NCI-H1694 treated with DMSO at 0.1 percent for 48 hours (cell line): ENCODE measurements around the gene PMAIP1.
"Not testable (repeated sequence)": the region's sequence is repeated elsewhere in the genome, so short reads cannot be mapped to it uniquely, and the experiment has no call there.

ENCODE experiments used
- DNase-seq: peaks from one replicate; lab custom pipeline; 2025; lab: John Stamatoyannopoulos, UW

Gene PMAIP1

DNA sequence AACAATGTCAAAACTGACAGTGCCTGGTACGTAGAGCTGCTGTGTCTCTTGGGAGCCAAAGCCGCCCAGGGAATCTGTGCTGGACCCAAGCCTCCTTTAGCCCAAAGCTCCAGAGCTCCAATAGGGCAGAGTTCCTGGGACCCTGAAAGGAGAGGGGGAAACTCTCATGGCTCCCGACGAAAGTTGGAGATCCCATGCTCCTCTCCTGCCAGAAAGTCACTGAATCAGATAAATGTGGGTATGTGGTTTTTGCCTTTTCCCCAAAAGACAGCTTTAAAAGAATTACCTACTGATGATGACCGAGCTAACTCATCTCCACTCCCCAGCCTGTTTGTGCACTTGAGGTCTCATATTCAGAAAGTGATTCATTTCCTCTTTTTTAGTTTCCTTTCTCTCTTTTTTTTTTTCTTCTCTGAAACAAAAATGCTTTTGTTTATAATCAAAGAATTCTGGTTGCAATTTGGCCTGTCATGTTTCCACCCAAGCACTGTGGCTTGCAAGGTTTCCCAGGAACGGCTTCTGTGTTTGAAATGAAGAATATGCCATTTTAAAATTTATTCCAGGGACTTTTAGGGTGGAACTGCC lies 14.1 kb upstream of the PMAIP1 start:
- no peak for DNase-seq

- DNase-seq: not testable (repeated sequence)
Measured at GRCh38 chr18:59886399-59886798, 13.4 kb upstream of the PMAIP1 start.

GRCh38 chr18:59892123-59892522 lies 7.7 kb upstream of the PMAIP1 start:
- DNase-seq: no peak

DNA sequence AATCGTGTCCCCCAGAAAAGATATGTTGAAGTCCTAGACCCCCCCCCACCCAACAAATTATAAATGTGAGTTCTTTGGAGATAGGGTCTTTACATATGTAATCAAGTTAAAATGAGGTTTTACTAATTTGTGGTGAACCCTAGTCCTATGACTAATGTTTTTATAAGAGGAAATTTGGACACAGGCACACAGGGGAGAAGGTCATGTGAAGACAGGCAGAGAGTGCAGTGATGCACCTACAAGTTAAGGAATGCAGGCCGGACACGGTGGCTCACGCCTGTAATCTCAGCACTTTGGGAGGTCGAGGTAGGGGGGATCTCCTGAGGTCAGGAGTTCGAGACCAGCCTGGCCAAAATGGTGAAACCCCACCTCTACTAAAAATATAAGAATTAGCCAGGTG lies 5.8 kb upstream of the PMAIP1 start:
- no peak for DNase-seq

DNA sequence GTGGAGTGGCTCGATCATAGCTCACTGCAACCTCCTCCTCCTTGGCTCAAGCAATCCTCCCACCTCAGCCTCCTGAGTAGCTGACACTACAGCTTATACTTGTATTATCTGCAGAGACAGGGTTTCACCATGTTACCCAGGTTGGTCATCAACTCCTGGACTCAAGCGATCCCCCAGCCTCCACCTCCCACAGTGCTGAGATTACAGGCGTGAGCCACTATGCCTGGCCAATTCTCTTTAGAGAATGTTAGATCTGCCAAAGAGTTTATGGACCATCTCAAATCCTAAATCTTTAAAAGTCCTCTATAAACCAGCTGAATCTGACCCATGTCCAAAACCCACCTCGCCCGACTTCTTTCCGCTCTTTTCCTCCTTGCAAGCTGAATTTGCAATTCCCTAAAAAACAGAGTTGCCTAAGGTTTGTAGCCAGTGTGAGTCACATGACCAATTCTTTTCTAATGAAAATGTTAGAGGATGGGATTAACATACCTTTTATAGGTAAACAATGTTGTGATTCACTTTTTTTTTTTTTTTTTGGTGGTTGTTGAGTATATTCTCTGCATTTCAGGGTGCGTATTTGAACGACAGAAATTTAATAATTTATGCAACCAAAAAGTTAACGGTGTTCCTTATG lies 2.4 kb upstream of the PMAIP1 start:
- no peak for DNase-seq

GRCh38 chr18:59898093-59898492 lies 1.7 kb upstream of the PMAIP1 start:
- no peak for DNase-seq

DNA sequence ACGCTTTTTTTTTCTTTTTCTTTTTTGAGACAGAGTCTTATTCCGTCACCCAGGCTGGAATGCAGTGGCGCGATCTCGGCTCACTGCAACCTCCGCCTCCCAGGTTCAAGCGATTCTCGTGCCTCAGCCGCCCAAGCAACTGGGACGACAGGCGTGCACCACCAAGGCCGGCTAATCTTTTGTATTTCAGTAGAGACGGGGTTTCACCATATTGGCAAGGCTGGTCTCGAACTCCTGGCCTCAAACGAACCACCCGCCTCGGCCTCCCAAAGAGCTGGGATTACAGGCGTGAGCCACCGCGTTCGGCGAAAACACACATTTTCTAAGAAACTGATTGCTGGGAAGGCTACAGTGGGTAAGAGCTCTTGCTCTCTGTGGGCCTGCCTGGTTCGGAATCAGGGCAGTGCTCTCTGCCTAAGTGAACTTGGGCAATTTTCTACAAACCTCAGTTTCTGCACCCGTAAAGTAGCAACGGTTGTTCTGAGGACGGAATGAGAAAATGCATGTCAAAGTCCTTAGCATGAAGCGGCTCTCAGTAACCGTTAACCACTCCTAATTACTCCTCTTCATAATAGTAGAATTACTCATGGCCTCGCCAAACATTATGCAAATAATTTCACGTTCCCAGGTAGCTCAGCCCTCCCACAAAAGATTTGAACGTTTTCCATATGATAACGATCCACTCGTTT lies 1.0 kb upstream of the PMAIP1 start:
- no peak for DNase-seq

DNA sequence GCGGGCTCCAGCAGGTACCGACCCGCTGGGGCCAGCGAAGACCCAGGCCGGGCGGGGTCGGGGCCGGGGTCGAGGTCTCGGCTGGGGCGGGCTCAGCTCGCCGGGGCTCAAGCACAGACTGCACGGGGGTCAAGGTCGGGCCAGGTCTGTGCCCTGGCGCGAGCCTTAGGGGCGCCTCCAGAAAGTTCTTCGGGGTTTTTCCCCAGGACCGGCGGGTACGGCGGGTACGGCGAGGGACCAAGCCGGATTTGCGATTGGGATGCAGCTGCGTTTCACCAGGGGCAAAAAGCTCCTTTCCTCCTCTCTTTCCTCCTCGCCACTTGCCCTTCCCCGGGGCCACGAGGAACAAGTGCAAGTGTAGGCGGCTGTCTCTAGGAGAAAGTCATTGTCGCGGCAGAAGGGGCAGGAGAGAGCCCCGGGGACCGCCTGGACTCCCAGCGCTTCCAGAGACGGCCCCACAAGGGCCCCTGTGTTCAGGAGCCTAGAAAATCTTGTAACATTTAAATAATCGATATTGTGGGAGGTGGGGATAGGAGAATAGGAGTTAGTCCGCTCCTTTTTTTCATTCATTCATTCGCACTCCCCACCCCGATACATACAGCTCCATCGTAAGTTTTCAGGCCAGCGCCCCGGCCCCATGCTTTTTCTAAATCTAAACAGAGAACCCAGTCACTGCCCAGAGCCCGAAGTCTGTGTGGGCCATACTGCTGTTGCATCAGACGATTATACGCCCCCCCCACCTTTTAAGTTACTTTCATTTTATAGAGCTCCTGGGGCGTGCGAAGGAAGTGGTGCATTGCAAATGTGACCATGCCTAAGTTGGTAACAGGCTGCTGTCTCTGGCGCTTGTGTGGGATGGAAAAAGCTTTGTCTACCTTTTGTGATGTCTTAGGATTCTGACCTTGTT lies 679 bp downstream of the PMAIP1 start:
- DNase-seq: peak; percentile 45

GRCh38 chr18:59902131-59902992 lies 2.6 kb downstream of the PMAIP1 start:
- DNase-seq: no peak

DNA sequence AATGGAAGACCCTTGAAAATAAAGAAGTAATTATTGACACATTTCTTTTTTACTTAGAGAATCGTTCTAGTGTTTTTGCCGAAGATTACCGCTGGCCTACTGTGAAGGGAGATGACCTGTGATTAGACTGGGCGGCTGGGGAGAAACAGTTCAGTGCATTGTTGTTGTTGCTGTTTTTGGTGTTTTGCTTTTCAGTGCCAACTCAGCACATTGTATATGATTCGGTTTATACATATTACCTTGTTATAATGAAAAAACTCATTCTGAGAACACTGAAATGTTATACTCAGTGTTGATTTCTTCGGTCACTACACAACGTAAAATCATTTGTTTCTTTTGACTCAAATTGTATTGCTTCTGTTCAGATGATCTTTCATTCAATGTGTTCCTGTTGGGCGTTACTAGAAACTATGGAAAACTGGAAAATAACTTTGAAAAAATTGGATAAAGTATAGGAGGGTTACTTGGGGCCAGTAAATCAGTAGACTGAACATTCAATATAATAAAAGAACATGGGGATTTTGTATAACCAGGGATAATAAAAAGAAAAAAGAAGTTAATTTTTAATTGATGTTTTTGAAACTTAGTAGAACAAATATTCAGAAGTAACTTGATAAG lies 3.3 kb downstream of the PMAIP1 start:
- DNase-seq: no peak

GRCh38 chr18:59904011-59904601 lies 4.3 kb downstream of the PMAIP1 start:
- DNase-seq: no peak

- no peak for DNase-seq
Measured at GRCh38 chr18:59905686-59906091, 5.9 kb downstream of the PMAIP1 start.

- DNase-seq: no peak
Measured at GRCh38 chr18:59906203-59906602, 6.4 kb downstream of the PMAIP1 start.

DNA sequence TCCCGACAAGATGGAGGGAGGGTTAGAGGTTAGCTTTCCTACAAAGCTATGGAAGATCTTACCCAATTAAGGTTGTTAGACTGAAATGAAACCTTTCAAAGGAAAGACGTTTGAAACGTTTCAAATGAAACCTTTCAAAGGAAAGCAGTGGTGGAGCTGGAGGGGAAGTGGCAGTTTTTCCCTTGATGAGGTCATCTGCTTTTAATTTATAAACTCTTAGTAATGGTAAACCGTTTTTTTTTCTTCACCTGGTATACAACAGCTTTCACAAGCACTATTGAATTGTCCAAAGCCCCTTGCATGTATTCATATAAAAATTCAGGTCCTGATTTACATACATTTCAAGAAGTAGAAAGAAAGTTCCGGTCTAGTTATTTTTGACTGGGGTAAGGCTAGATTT lies 7.4 kb downstream of the PMAIP1 start:
- no peak for DNase-seq

- no peak for DNase-seq
Measured at GRCh38 chr18:59907660-59908059, 7.9 kb downstream of the PMAIP1 start.

GRCh38 chr18:59908799-59909198 lies 9.0 kb downstream of the PMAIP1 start:
- no peak for DNase-seq

- no peak for DNase-seq
Measured at GRCh38 chr18:59909289-59910036, 9.7 kb downstream of the PMAIP1 start.

- no peak for DNase-seq
Measured at GRCh38 chr18:59910967-59911366, 11.2 kb downstream of the PMAIP1 start.

DNA sequence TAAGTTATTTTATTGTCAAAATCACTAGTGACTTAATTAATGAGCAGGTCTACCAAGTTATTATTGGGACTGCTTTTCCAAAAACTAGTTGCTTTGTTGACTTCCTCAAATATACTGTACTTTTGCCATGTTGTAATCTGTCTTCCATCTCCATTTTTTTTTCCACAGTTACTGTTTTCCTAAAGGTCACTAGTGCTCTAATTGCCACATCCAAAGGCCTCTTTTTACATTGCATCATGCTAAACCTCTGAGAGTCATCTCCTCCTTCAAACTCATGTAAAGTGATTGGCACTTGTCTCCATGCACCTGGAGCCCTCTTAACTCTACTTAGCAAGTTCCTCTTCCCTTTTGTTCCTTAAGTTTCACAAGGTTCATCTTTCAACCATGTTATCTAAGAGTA lies 11.8 kb downstream of the PMAIP1 start:
- no peak for DNase-seq

GRCh38 chr18:59912007-59912550 lies 12.3 kb downstream of the PMAIP1 start:
- DNase-seq: no peak
